HCT116 (cell line): ENCODE measurements around the gene EGFR.

ENCODE experiments used
- CEBPB ChIP-seq: IDR thresholded peaks from 2 replicates; pipeline ENCODE4 v1.6.1; 2012; ENCODE audit warnings: low read depth
- CTCF ChIP-seq, 3 experiments: fragments of 200-600 bp in 1 of 3; sonication (generic) in 1 of 3; IDR thresholded peaks in 2 of 3; conservative IDR thresholded peaks in 1 of 3; 2 replicates each; pipeline ENCODE4 v1.5.1; 2012 to 2017; ENCODE audit warnings: low read depth in 2 of 3, low read length in 2 of 3, antibody characterized with exemption in 1 of 3, borderline replicate concordance in 1 of 3, control low read depth in 1 of 3, mild to moderate bottlenecking in 1 of 3, mixed read lengths in 1 of 3, mixed run types in 1 of 3, moderate library complexity in 1 of 3; ENCODE audit not compliant: insufficient read depth in 1 of 3
- EGR1 ChIP-seq: IDR thresholded peaks from 2 replicates; pipeline ENCODE4 v1.6.1; 2012; ENCODE audit warnings: low read depth
- EZH2 ChIP-seq: fragments of 200-600 bp; sonication (generic); IDR thresholded peaks from 2 replicates; pipeline ENCODE4 v1.6.1; 2017; ENCODE audit warnings: antibody characterized with exemption, mixed run types
- FOSL1 ChIP-seq: IDR thresholded peaks from 2 replicates; pipeline ENCODE4 v1.6.1; 2012; ENCODE audit warnings: low read depth
- POLR2A ChIP-seq: IDR thresholded peaks from 2 replicates; pipeline ENCODE4 v1.7.0; 2011; ENCODE audit warnings: borderline replicate concordance; ENCODE audit not compliant: insufficient read depth, insufficient read length; ENCODE audit errors: extremely low read depth
- POLR2AphosphoS5 ChIP-seq: IDR thresholded peaks from 2 replicates; pipeline ENCODE4 v1.6.1; 2011; ENCODE audit warnings: mild to moderate bottlenecking, low read depth, low read length, moderate library complexity
- RAD21 ChIP-seq: IDR thresholded peaks from 2 replicates; pipeline ENCODE4 v1.6.1; 2012; ENCODE audit warnings: low read depth, mild to moderate bottlenecking
- SIN3A ChIP-seq: IDR thresholded peaks from 2 replicates; pipeline ENCODE4 v1.6.1; 2012; ENCODE audit warnings: low read depth
- SRF ChIP-seq: IDR thresholded peaks from 2 replicates; pipeline ENCODE4 v1.6.1; 2012; ENCODE audit warnings: low read depth
- TCF7L2 ChIP-seq: IDR thresholded peaks from 2 replicates; pipeline ENCODE4 v1.7.0; 2011; ENCODE audit warnings: borderline replicate concordance, inconsistent platforms; ENCODE audit not compliant: insufficient read depth, insufficient read length; ENCODE audit errors: extremely low read depth
- ZNF274 ChIP-seq: fragments of 200-500 bp; sonication (Bioruptor generic); IDR thresholded peaks from 2 replicates; pipeline ENCODE4 v1.6.1; 2014; ENCODE audit warnings: mild to moderate bottlenecking, low read depth, low read length, inconsistent platforms

GRCh38 chr7:55084307-55084706, 65.5 kb downstream of the EGFR start:
- TF ChIP-seq EZH2 = no peak
- TF ChIP-seq RAD21 = no peak
- TF ChIP-seq ZNF274 = no peak
- TF ChIP-seq FOSL1 = no peak
- no peak for TF ChIP-seq SIN3A
- no peak for TF ChIP-seq CEBPB
- TF ChIP-seq CTCF (IDR thresholded peaks at IDR 0.05 in 2 of 3, conservative IDR thresholded peaks at IDR 0.05 in 1 of 3; ENCODE audit: borderline replicate concordance in 1 of 3, insufficient read depth in 1 of 3, low read depth in 2 of 3, low read length in 2 of 3) = no peak
- TF ChIP-seq POLR2A = no peak
- TF ChIP-seq POLR2AphosphoS5 = no peak
- TF ChIP-seq EGR1 = no peak
- no peak for TF ChIP-seq TCF7L2
- no peak for TF ChIP-seq SRF
